GM10266 (cell line): ENCODE measurements around the gene AMN1.
A peak's percentile ranks its signal among the peaks of the same experiment; 100 is the strongest.
"Not testable (repeated sequence)": the region's sequence is repeated elsewhere in the genome, so short reads cannot be mapped to it uniquely, and the experiment has no call there.

ENCODE experiments used
- DNase-seq: peaks from one replicate; pipeline ENCODE4 v3.0.0; 2012; ENCODE audit errors: extremely low spot score
- CTCF ChIP-seq: IDR thresholded peaks from 2 replicates; pipeline ENCODE4 v1.5.1; 2012; ENCODE audit warnings: mild to moderate bottlenecking, low read depth; ENCODE audit not compliant: control insufficient read depth, insufficient read depth; ENCODE audit errors: missing control alignments

AMN1 gene

GRCh38 chr12:31759632-31760459 is 31.0 kb upstream of the AMN1 start:
- TF ChIP-seq CTCF = no peak
- DNase-seq = no peak

- not testable (repeated sequence) for DNase-seq
Observed at GRCh38 chr12:31758297-31758696, 29.5 kb upstream of the AMN1 start.

GRCh38 chr12:31756977-31757420 is 28.2 kb upstream of the AMN1 start:
- no peak for TF ChIP-seq CTCF
- DNase-seq = no peak

- DNase-seq = no peak
Observed at GRCh38 chr12:31752450-31752849, 23.6 kb upstream of the AMN1 start.

GRCh38 chr12:31751085-31751484 is 22.3 kb upstream of the AMN1 start:
- no peak for TF ChIP-seq CTCF
- no peak for DNase-seq

More at GRCh38 chr12:31752450-31752849, 23.6 kb upstream of the AMN1 start:
- TF ChIP-seq CTCF = no peak

GRCh38 chr12:31750747-31751039 is 21.9 kb upstream of the AMN1 start:
- no peak for DNase-seq
- no peak for TF ChIP-seq CTCF

GRCh38 chr12:31749024-31749704 is 20.3 kb upstream of the AMN1 start:
- DNase-seq = peak; percentile 75
- no peak for TF ChIP-seq CTCF
